Smooth muscle cell of bladder (primary cell): ENCODE results near the gene THNSL1. TPM values are rescaled to one million over a fixed set of nuclear protein-coding genes. Genes with fewer than 3 reads are reported as not detected.

ENCODE experiments used
- total RNA-seq: library from RNA; depleted of rRNA; stranded (reverse); fragments of >200 nt; gene quantifications from 2 replicates; pipeline ENCODE4 v1.2.3, GENCODE V29; 2014

The THNSL1 gene, protein sequence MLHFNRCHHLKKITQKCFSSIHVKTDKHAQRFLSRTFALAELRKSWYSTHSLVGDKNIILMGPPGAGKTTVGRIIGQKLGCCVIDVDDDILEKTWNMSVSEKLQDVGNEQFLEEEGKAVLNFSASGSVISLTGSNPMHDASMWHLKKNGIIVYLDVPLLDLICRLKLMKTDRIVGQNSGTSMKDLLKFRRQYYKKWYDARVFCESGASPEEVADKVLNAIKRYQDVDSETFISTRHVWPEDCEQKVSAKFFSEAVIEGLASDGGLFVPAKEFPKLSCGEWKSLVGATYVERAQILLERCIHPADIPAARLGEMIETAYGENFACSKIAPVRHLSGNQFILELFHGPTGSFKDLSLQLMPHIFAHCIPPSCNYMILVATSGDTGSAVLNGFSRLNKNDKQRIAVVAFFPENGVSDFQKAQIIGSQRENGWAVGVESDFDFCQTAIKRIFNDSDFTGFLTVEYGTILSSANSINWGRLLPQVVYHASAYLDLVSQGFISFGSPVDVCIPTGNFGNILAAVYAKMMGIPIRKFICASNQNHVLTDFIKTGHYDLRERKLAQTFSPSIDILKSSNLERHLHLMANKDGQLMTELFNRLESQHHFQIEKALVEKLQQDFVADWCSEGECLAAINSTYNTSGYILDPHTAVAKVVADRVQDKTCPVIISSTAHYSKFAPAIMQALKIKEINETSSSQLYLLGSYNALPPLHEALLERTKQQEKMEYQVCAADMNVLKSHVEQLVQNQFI
- total RNA-seq: 2.3 and 3.8 TPM in 2 replicates

GRCh38 chr10:25016376-25017153, at the start of gene THNSL1:
THNSL1 (plus strand) TSS chr10:25016612; CDS start chr10:25023224, 6,612 bp downstream.

DNA sequence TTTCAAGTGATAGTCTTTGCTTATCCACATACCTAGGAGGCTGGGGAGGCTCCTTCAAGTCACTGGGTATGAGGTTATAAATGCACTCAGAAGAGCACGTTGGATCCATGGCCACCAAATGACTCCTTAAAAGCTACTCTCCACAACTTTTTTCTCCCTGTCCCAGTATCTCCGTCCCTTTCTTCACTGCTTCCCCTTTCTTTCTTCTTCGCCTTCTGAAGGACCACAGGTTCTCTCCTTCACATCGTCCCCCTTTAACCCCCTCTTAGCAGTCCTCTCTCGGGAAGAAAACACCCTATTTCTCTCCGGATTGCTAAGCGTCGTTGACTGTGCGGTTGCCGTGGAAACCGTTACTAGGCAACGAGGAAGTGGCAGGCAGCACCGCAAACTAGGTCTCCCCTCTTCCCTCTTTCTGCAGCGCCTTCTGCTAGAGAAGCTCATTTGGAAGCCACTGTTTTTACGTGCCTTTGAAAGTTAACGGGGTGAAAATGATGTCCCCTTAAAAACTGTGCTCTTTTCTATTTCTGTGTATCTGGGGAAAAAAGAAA, 510 bp upstream of the THNSL1 start, which contains the start of gene ENKUR:
TSS of gene ENKUR (minus strand) at position 331 of the 548 bp plus-strand sequence. CDS start at position 109, 222 bp downstream.

Other genes starting within 250 kb of the THNSL1 start
- gene PRTFDC1, start 64.0 kb upstream of the THNSL1 start, total RNA-seq: 19.4 and 23.3 TPM in 2 replicates
- gene ENKUR, start 454 bp upstream of the THNSL1 start, total RNA-seq: under 0.01 and 0.09 TPM in 2 replicates
- 0.14 and 0.18 TPM in 2 replicates for gene GPR158, start 158.4 kb downstream of the THNSL1 start, total RNA-seq